ENCODE measurements around the gene BAG2. TPM values are rescaled to one million over a fixed set of nuclear protein-coding genes. Genes with fewer than 3 reads are reported as not detected.

Gene BAG2
- total RNA-seq = 10.0 and 11.1 TPM in 2 replicates

DNA sequence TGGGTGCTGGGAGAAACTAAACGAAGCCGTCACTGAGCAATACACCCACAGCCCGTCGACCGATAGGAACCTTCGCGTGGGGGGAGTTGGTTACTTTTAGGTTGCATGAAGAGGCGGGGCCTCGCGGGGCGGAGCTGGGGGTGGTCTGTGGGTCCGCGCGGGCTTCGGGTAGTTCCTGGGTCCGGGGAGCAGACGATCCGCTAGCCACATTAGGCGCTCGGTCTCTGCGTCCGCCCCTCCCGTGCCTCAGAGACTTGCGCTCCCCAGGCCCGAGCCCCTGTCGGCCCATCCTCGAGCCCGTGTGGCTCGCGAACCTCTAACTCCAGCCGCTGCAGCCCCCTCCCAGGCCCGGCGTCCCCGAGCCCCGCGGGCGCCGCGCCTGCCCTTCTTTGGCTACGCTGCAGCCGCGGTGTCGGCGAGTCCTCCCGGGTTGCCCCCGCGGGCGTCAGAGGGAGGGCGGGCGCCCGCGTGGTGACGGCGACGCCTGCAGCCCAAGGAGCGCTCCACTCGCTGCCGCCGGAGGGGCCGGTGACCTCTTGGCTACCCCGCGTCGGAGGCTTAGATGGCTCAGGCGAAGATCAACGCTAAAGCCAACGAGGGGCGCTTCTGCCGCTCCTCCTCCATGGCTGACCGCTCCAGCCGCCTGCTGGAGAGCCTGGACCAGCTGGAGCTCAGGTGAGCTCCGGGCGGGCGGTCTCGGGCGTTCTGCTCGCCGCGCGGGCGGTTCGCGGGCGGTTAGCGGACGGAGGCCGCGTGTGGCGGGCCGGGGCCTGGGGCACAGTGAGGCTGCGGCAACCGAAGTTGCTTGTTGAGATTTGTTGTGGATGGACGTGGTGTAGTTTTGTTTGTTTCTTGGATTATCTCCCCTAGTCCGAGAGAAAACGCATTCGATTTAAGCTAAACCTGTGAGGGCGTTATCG, at the start of gene BAG2:
TSS of gene BAG2 (plus strand) at position 191 of the 920 bp plus-strand sequence. CDS start at position 563, 372 bp downstream.

DNA sequence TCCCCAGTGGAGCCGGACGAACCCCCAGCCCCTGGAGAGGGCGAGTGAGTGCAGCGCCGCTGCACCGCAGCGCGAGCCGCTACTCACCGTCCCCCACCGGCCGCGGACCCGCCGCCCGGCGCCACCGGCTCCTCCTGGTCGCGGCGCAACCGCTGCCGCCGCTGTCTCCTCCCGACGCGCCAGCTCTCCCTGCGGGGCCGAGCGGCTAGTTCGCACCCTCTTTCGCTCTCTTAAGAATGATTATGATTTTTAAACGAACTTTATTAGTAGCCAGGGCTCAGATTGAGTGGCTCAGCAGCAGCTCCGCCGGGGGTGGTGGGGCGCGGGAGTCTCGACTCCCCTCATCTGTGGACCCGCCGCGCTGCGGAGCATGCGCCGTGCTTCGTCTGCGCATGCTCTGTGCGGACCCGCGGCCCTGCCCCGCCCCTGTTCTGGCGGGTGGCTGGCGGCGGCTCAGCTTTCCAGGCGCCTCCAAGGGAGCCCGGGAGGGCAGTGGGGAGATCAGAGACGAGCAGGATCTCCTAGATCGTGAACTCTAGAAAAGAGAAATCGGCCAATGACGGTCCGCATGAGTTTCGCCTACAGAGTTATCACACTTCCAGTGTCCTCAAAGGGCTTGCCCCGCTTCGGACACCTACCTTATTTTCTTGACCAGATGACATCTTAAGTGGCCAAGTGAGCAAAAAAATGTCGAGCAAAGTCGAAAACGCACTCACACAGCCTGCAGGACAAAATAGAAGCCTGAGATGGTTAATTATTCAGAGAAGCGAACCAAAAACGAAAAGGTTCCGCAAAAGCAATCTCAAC, 50.0 kb downstream of the BAG2 start, which contains the start of gene RAB23:
TSS of gene RAB23 (minus strand) at position 372 of the 807 bp plus-strand sequence. CDS start 11,927 bp downstream, outside the sequence.

Other genes starting within 250 kb of the BAG2 start
- gene BEND6, start 217.2 kb upstream of the BAG2 start, total RNA-seq = 4.1 and 5.3 TPM in 2 replicates
- 7.8 and 14.5 TPM in 2 replicates for gene KIAA1586, start 125.6 kb upstream of the BAG2 start, total RNA-seq
- 20.8 and 33.9 TPM in 2 replicates for gene ZNF451, start 82.1 kb upstream of the BAG2 start, total RNA-seq
- 22.6 and 23.5 TPM in 2 replicates for gene RAB23, start 50.0 kb downstream of the BAG2 start, total RNA-seq
- gene PRIM2, start 145.3 kb downstream of the BAG2 start, total RNA-seq = 10.5 and 25.6 TPM in 2 replicates

Measured in epithelial cell of alveolus of lung (primary cell).